Hepatocyte (in vitro differentiated cells): ENCODE results near the gene MCAT. TPM values are rescaled to one million over a fixed set of nuclear protein-coding genes. Genes with fewer than 3 reads are reported as not detected.

ENCODE experiments used
- DNase-seq: peaks from one replicate; pipeline ENCODE4 v3.0.0-alpha.2; 2016; ENCODE audit warnings: low spot score
- H2AFZ ChIP-seq: fragments of 200-600 bp; sonication (generic); 2 replicates; pipeline ENCODE4 v1.6.0; 2016; ENCODE audit warnings: antibody characterized with exemption, mild to moderate bottlenecking
- H3K27ac ChIP-seq: fragments of 200-600 bp; sonication (generic); 2 replicates; pipeline ENCODE4 v1.5.1; 2016; ENCODE audit warnings: mild to moderate bottlenecking
- H3K27me3 ChIP-seq: fragments of 200-600 bp; sonication (generic); 2 replicates; pipeline ENCODE4 v1.6.1; 2016
- H3K36me3 ChIP-seq: fragments of 200-600 bp; sonication (generic); replicated peaks from 2 replicates; pipeline ENCODE4 v1.5.1; 2016; ENCODE audit warnings: low read depth; ENCODE audit not compliant: insufficient read depth
- H3K4me1 ChIP-seq: fragments of 200-600 bp; sonication (generic); 2 replicates; pipeline ENCODE4 v1.5.1; 2016; ENCODE audit warnings: mild to moderate bottlenecking, moderate library complexity; ENCODE audit not compliant: insufficient read depth
- H3K4me2 ChIP-seq: fragments of 200-600 bp; sonication (generic); 2 replicates; pipeline ENCODE4 v1.6.0; 2016
- H3K4me3 ChIP-seq: fragments of 200-600 bp; sonication (generic); 2 replicates; pipeline ENCODE4 v1.5.1; 2016; ENCODE audit warnings: mild to moderate bottlenecking
- H3K79me2 ChIP-seq: fragments of 200-600 bp; sonication (generic); 2 replicates; pipeline ENCODE4 v1.6.0; 2017; ENCODE audit warnings: mild to moderate bottlenecking
- H3K9me2 ChIP-seq: fragments of 200-600 bp; sonication (generic); replicated peaks from 2 replicates; pipeline ENCODE4 v1.6.0; 2017; ENCODE audit warnings: mild to moderate bottlenecking; ENCODE audit not compliant: insufficient read depth
- H3K9me3 ChIP-seq: fragments of 200-600 bp; sonication (generic); 2 replicates; pipeline ENCODE4 v1.5.1; 2016; ENCODE audit warnings: low read depth, mild to moderate bottlenecking
- H4K20me1 ChIP-seq: fragments of 200-600 bp; sonication (generic); 2 replicates; pipeline ENCODE4 v1.6.0; 2016; ENCODE audit warnings: mild to moderate bottlenecking; ENCODE audit not compliant: insufficient read depth, poor library complexity, severe bottlenecking
- EZH2 ChIP-seq: fragments of 200-600 bp; sonication (generic); IDR thresholded peaks from 2 replicates; pipeline ENCODE4 v1.6.1; 2016; ENCODE audit warnings: antibody characterized with exemption, mild to moderate bottlenecking, borderline replicate concordance
- EZH2phosphoT487 ChIP-seq: fragments of 200-600 bp; sonication (generic); IDR thresholded peaks from one replicate; pipeline ENCODE4 v1.6.1; 2018; ENCODE audit warnings: antibody characterized with exemption, mild to moderate bottlenecking, low read depth, moderate library complexity; ENCODE audit not compliant: unreplicated experiment, severe bottlenecking
- WGBS: methylation state at CpG from one replicate; pipeline ENCODE4 v1.1.6; 2016; ENCODE audit warnings: low lambda C conversion rate; ENCODE audit errors: missing lambda C conversion rate; 5-methylcytosine and 5-hydroxymethylcytosine counted together
- polyA plus RNA-seq: library from polyadenylated mRNA; unstranded; fragments of >200 nt; fragmentation: Nextera tagmentation; extraction: Ambion mirVana; gene quantifications from 2 replicates; pipeline ENCODE4 v1.2.1, GENCODE V29; 2016
- total RNA-seq: library from RNA; depleted of rRNA; stranded (reverse); fragments of >200 nt; gene quantifications from 2 replicates; pipeline ENCODE4 v1.2.3, GENCODE V29; 2014
- TF ChIP-seq, protein P1 (sequence below): fragments of 200-600 bp; sonication (generic); IDR thresholded peaks from 2 replicates; pipeline ENCODE4 v1.5.1; 2016; ENCODE audit warnings: antibody characterized with exemption, mild to moderate bottlenecking; ENCODE audit not compliant: poor library complexity

Gene MCAT
- total and polyA plus RNA-seq, 2 experiments from 2014 or later = 16.9 to 24.9 TPM

DNA sequence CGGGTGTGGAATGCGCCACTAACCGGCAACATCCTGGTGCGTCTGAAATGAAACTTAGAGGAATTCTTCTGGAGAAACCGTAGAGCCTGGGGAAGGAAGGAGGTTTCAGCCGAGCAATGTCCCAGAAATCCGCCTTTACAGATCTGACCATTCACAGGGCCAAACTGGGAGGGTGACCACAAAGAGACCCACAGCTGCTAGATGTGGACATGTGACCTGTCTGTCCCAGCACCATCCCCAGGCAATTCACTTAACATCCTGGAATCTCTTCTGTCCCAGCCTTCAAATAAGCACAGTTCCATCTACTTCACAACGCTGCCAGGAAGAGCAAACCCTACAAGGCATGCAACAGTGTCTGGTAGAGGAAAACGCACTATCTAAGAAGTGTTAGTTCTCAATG, 9.8 kb downstream of the MCAT start:
- WGBS = 90% methylated on average over 9 of the region's 9 CpGs
- Histone ChIP-seq H3K27me3 (no peaks in the 10 kb centered on the region), H3K4me1 (peaks cover 15% of the 10 kb centered on the region), H2AFZ (no peak overlapping the region), H4K20me1 (no peaks in the 10 kb centered on the region), H3K79me2 (no peaks in the 10 kb centered on the region), H3K9me3 (no peaks in the 10 kb centered on the region), H3K9me2 (no peaks in the 10 kb centered on the region), H3K36me3 (no peaks in the 10 kb centered on the region), H3K27ac (no peak overlapping the region), H3K4me2 (no peak overlapping the region), H3K4me3 (no peak overlapping the region)
- no peak for DNase-seq
- TF ChIP-seq EZH2 (no peak), EZH2phosphoT487 (no peak)
- TF ChIP-seq, protein P1, sequence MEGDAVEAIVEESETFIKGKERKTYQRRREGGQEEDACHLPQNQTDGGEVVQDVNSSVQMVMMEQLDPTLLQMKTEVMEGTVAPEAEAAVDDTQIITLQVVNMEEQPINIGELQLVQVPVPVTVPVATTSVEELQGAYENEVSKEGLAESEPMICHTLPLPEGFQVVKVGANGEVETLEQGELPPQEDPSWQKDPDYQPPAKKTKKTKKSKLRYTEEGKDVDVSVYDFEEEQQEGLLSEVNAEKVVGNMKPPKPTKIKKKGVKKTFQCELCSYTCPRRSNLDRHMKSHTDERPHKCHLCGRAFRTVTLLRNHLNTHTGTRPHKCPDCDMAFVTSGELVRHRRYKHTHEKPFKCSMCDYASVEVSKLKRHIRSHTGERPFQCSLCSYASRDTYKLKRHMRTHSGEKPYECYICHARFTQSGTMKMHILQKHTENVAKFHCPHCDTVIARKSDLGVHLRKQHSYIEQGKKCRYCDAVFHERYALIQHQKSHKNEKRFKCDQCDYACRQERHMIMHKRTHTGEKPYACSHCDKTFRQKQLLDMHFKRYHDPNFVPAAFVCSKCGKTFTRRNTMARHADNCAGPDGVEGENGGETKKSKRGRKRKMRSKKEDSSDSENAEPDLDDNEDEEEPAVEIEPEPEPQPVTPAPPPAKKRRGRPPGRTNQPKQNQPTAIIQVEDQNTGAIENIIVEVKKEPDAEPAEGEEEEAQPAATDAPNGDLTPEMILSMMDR = no peak

DNA sequence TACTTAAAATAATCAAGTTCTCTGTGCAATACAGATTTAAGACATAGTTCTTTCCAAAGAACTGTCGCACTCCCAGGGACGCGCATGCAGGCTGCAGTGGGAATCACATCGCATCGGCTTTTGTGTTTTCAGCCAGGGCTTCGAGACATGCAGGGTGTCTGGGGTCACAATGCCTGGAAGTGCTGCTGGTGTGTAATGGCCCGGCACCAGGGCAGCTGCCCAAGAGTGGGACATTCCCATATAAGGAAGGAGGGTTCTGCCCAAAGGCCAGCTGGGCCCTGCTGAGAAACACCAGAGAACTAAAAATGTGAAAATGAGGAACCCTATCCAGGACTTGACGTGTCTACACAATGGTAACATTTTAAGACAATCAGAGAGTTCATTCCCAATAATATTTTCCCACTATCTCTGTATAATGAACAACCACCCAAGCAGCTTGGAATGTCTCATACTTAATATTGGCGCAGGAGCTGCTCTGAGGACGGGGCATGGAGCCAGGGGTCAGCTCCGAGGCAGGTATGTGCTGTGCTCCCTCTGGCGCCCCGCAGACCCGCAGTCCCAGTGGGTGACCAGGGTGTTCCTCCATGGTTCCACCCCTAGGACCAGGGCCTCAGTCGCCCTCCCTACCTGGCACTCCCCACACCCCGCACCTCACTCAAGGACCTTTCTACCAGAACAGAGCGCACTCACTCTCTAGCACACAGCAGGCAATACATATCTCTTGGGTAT, 11.3 kb downstream of the MCAT start:
- H3K4me2 ChIP-seq = no peak overlapping the region
- H3K9me3 ChIP-seq = no peaks in the 10 kb centered on the region
- DNase-seq = no peak
- 97% methylated on average over 17 of the region's 17 CpGs for WGBS
- no peaks in the 10 kb centered on the region for H3K36me3 ChIP-seq
- H4K20me1 ChIP-seq = no peaks in the 10 kb centered on the region
- H3K4me1 ChIP-seq = peaks cover 28% of the 10 kb centered on the region
- no peaks in the 10 kb centered on the region for H3K27me3 ChIP-seq
- no peaks in the 10 kb centered on the region for H3K9me2 ChIP-seq
- H3K79me2 ChIP-seq = no peaks in the 10 kb centered on the region
- no peak overlapping the region for H2AFZ ChIP-seq
- H3K4me3 ChIP-seq = no peak overlapping the region
- TF ChIP-seq EZH2phosphoT487 (no peak), EZH2 (no peak)
- TF ChIP-seq, protein P1 = no peak
- no peak overlapping the region for H3K27ac ChIP-seq

DNA sequence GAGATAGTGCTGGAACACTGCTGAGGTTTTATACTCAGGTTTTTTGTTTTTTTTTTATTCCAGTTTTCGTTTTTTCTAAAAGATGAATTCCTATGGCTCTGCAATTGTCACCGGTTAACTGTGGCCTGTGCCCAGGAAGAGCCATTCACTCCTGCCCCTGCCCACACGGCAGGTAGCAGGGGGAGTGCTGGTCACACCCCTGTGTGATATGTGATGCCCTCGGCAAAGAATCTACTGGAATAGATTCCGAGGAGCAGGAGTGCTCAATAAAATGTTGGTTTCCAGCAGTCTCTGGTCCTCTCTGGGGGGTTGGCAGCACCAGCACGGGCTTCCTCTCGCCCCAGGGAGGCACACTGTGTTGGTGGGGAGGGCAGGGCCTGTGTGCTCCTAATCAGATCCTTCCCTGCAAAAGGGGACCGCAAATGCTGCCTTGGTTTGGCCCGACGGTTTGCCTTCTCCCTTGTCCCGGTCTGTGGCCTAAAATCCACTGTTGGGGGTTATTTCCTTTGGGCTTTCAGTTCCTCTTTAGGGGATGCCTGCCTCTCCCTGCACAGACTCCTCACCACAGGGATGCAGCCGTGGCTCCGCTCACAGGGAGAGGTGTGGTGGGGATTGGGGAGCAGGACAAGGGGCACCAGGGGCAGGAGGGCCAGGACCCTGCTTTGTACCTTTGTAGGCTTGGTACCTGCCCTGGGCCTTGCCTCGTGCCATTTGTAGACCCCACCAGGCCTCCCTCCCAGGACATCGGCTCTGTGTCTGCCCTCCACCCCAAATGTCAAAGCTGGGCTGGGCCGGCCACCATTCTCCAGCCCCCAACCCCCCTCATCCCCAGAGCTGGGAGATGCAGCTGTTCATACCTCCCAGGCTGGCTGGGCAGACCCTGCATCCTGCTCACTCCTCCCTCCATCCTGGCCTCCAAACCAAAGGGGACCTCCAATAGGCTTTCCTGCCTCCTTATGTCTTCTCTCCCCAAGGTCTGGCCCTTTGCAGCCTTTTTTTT, 13.5 kb downstream of the MCAT start:
- no peaks in the 10 kb centered on the region for H3K9me2 ChIP-seq
- H3K4me2 ChIP-seq = peak overlapping the region; percentile 41
- H3K4me3 ChIP-seq = no peak overlapping the region
- H3K9me3 ChIP-seq = no peaks in the 10 kb centered on the region
- no peak for DNase-seq
- WGBS = 75% methylated on average over 16 of the region's 16 CpGs
- H3K4me1 ChIP-seq = peaks cover 42% of the 10 kb centered on the region
- no peaks in the 10 kb centered on the region for H3K79me2 ChIP-seq
- H2AFZ ChIP-seq = no peak overlapping the region
- H3K36me3 ChIP-seq = no peaks in the 10 kb centered on the region
- TF ChIP-seq EZH2phosphoT487 = no peak
- no peak for TF ChIP-seq EZH2
- TF ChIP-seq, protein P1 = no peak
- H4K20me1 ChIP-seq = no peaks in the 10 kb centered on the region
- peak overlapping the region; percentile 94 for H3K27ac ChIP-seq
- no peaks in the 10 kb centered on the region for H3K27me3 ChIP-seq
